GM12872 (cell line): ENCODE results near the gene ADGRB2.

Source experiments
- TF ChIP-seq, protein P1 (sequence below): IDR thresholded peaks from 3 replicates; pipeline ENCODE4 v1.5.1; 2011; ENCODE audit warnings: low read depth, mild to moderate bottlenecking, low read length, moderate library complexity; ENCODE audit not compliant: insufficient read depth

ADGRB2 gene

GRCh38 chr1:31798433-31799195 lies 34.5 kb upstream of the ADGRB2 start:
- TF ChIP-seq, protein P1, sequence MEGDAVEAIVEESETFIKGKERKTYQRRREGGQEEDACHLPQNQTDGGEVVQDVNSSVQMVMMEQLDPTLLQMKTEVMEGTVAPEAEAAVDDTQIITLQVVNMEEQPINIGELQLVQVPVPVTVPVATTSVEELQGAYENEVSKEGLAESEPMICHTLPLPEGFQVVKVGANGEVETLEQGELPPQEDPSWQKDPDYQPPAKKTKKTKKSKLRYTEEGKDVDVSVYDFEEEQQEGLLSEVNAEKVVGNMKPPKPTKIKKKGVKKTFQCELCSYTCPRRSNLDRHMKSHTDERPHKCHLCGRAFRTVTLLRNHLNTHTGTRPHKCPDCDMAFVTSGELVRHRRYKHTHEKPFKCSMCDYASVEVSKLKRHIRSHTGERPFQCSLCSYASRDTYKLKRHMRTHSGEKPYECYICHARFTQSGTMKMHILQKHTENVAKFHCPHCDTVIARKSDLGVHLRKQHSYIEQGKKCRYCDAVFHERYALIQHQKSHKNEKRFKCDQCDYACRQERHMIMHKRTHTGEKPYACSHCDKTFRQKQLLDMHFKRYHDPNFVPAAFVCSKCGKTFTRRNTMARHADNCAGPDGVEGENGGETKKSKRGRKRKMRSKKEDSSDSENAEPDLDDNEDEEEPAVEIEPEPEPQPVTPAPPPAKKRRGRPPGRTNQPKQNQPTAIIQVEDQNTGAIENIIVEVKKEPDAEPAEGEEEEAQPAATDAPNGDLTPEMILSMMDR = no peak

DNA sequence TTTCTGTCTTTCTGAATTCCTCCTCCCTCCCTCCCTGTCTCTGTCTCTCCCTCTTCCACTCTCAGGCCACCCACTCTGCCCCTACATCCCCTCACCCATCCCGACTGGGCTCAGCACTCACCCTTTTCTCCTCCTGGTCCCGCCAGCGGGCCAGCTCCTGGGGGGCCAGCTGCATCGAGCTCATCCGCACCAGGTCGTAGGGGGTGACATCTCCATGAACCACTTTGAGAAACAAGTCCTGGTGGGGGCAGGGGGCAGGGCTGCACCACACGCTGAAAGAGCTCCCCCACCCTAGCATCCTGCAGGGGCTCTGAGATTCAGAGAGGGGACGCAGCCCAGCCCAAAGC lies 33.9 kb upstream of the ADGRB2 start:
- TF ChIP-seq, protein P1 = no peak

GRCh38 chr1:31797216-31797615 lies 33.1 kb upstream of the ADGRB2 start:
- TF ChIP-seq, protein P1 = no peak

GRCh38 chr1:31796707-31797106 lies 32.6 kb upstream of the ADGRB2 start:
- TF ChIP-seq, protein P1 = no peak

DNA sequence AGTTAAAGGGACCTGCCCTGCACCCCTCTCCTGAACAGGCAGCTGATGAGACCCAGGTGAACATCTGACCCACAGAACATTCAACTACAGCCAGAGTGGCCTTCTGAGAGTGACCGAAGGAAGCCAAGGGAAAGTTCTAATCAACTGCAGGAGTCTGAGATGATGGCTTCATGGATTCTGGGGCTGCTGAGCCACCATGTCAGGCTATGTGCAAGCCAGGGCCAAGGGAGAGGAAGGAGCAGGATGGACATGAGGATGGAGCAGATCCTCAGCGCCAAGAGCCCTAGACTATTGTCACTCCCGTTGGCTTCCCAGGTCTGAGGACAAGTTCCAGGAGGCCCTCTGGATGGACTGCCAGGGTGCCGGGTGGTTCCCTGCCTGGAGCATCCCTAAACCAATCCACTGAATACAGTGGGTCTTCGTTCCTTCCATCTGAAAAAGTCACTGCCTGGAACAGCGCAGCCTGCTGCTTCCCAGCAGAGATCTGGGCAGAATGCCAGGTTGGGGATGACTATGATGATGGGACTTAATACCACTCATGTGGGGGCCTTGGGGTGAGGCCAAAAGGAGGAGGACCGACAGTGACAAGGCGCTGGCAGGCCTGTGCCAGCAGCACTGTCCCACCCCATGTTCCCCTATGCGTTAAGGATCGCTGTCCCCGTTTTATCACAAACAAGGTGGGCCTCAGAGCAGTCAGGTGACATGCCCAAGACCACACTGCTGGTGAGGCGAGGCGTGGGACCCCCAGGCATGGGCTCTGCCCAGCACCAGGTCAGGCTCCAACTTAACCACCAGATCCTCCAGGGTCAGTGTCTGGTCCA lies 31.9 kb upstream of the ADGRB2 start:
- TF ChIP-seq, protein P1 = no peak

DNA sequence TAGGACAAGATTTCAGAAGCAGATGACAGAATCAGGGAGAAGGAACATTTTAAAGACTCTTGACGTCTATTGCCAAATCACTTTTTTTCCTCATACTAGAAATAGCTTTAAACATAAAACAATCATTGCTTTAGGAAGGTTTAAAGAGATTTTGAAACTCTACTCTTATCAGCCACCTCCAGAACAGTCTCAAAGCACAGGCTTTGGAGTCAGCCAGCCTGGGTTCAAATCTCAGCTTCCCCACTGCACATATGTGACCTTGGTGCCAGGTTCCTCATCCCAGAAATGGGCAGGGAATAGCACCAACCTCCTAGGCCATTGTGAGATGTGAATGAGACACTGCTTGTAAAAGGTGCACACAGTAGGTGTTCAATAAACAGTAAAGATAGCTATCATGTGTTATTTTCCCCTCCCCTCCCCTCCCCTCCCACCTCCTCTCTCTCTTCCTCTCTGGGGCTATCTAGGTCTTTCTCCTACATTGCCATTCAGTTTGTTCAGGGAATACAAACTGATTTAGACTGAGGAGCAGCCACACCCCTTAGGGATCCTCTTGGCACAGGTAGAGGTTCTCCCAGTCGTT lies 31.0 kb upstream of the ADGRB2 start:
- TF ChIP-seq, protein P1 = no peak

GRCh38 chr1:31793586-31794285 lies 29.6 kb upstream of the ADGRB2 start:
- TF ChIP-seq, protein P1 = no peak
